Endometrium (tissue), 2 donors: ENCODE results near the gene GLB1L.
"Not testable (repeated sequence)": the region's sequence is repeated elsewhere in the genome, so short reads cannot be mapped to it uniquely, and the experiment has no call there.

Source experiments
- FAIRE-seq: peaks from 2 replicates; lab custom pipeline; 2012; peaks lifted over from hg19 to GRCh38; lab: Jason Lieb, UNC
- donor health status: control.
- donor health status: control.

GLB1L gene

GRCh38 chr2:219245148-219245898 lies at the start of gene GLB1L, which contains the start of gene STK16:
Gene GLB1L (minus strand): TSS chr2:219245444. CDS start chr2:219243573, 1,871 bp downstream.
Gene STK16 (plus strand): TSS chr2:219245479. CDS start chr2:219246000, 521 bp downstream.
- no peak for FAIRE-seq

- FAIRE-seq: no peak
Measured at GRCh38 chr2:219294356-219295351, 49.4 kb upstream of the GLB1L start.

GRCh38 chr2:219293736-219294231 lies 48.5 kb upstream of the GLB1L start:
- no peak for FAIRE-seq

- FAIRE-seq: no peak
Measured at GRCh38 chr2:219292616-219293015, 47.4 kb upstream of the GLB1L start.

GRCh38 chr2:219291910-219292490 lies 46.8 kb upstream of the GLB1L start:
- no peak for FAIRE-seq

- no peak for FAIRE-seq
Measured at GRCh38 chr2:219291394-219291793, 46.1 kb upstream of the GLB1L start.

GRCh38 chr2:219290381-219291171 lies 45.3 kb upstream of the GLB1L start:
- no peak for FAIRE-seq

- peak; percentile 91 for FAIRE-seq
Measured at GRCh38 chr2:219289537-219290361, 44.5 kb upstream of the GLB1L start.

GRCh38 chr2:219289195-219289536 lies 43.9 kb upstream of the GLB1L start:
- FAIRE-seq: no peak

GRCh38 chr2:219287580-219288265 lies 42.5 kb upstream of the GLB1L start:
- no peak for FAIRE-seq

- FAIRE-seq: not testable (repeated sequence)
Measured at GRCh38 chr2:219287116-219287440, 41.8 kb upstream of the GLB1L start.

GRCh38 chr2:219286436-219287115 lies 41.3 kb upstream of the GLB1L start:
- FAIRE-seq: no peak

GRCh38 chr2:219285894-219286425 lies 40.7 kb upstream of the GLB1L start:
- no peak for FAIRE-seq

GRCh38 chr2:219285373-219285735 lies 40.1 kb upstream of the GLB1L start:
- FAIRE-seq: no peak

GRCh38 chr2:219284501-219285372 lies 39.5 kb upstream of the GLB1L start:
- no peak for FAIRE-seq

- FAIRE-seq: no peak
Measured at GRCh38 chr2:219282943-219283581, 37.8 kb upstream of the GLB1L start.

GRCh38 chr2:219282375-219282774 lies 37.1 kb upstream of the GLB1L start:
- FAIRE-seq: no peak

- FAIRE-seq: no peak
Measured at GRCh38 chr2:219281588-219281987, 36.3 kb upstream of the GLB1L start.
